Uterus (tissue), 2 donors: ENCODE measurements around the gene HS3ST2.

Experiments
- CTCF ChIP-seq, 4 experiments: fragments of 200-600 bp in 2 of 4; fragments of 450-650 bp in 2 of 4; sonication (generic) in 2 of 4; IDR thresholded peaks; one replicate each; pipeline ENCODE4 v1.5.1; 2016 to 2019; ENCODE audit warnings: antibody characterized with exemption in 4 of 4, mild to moderate bottlenecking in 2 of 4, moderate library complexity in 1 of 4
- POLR2A ChIP-seq, 2 donors: fragments of 450-650 bp; IDR thresholded peaks; one replicate each; pipeline ENCODE4 v1.6.1; 2016; ENCODE audit warnings: antibody characterized with exemption in 2 of 2, mild to moderate bottlenecking in 1 of 2, moderate library complexity in 1 of 2

- no peak for TF ChIP-seq CTCF (IDR thresholded peaks at IDR 0.05)
- TF ChIP-seq POLR2A (IDR thresholded peaks at IDR 0.05): no peak
These were observed 2.5 kb downstream of the HS3ST2 start for GRCh38 chr16:22816475-22816874.
